22Rv1 (cell line): ENCODE data around the gene CAPG.

Experiments
- ZFX ChIP-seq: fragments of 450-650 bp; IDR thresholded peaks from 2 replicates; pipeline ENCODE4 v1.6.1; 2017; ENCODE audit warnings: antibody characterized with exemption, borderline replicate concordance
- TF ChIP-seq, protein P1 (sequence below): fragments of 450-650 bp; IDR thresholded peaks from 2 replicates; pipeline ENCODE4 v1.5.1; 2017; ENCODE audit warnings: mild to moderate bottlenecking

DNA sequence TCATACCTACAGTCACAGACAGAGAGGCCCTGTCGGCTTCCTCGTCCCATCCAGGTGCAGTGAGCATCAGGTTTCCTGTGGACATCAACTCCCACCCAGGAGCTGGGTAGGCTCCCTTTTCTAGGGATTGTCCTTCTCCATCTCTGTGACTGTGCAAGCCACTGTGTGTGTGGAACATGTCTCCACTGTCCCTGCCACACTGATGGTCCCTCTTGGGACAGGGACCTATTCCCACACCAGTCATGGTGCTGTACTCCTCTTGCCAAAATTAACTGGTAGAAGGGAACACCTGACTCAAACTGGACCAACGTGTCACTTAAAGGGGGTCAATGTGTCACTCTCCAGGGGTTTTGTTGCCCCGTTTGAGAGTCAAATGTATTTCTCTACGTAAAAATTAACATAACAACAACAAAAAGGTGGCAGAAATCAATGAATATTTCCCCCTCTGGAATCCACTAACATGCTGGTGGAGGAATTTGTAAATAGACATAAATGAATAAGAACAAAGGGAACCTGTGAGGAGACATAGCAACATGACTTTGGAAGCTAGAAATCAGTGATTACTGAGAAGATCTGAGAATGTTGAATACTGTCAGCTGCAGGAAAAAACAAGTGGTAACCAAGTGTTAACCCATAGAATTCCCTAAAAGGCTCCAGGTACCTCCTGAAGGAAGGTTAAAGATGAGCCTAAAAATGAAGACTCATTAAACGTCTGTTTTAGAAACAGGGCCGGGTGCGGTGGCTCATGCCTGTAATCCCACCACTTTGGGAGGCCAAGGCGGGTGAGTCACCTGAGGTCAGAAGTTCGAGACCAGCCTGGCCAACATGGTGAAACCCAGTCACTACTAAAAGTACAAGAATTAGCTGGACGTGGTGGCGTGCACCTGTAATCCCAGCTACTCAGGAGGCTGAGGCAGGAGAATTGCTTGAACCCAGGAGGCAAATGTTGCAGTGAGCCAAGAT, 48.7 kb upstream of the CAPG start:
- TF ChIP-seq, protein P1, sequence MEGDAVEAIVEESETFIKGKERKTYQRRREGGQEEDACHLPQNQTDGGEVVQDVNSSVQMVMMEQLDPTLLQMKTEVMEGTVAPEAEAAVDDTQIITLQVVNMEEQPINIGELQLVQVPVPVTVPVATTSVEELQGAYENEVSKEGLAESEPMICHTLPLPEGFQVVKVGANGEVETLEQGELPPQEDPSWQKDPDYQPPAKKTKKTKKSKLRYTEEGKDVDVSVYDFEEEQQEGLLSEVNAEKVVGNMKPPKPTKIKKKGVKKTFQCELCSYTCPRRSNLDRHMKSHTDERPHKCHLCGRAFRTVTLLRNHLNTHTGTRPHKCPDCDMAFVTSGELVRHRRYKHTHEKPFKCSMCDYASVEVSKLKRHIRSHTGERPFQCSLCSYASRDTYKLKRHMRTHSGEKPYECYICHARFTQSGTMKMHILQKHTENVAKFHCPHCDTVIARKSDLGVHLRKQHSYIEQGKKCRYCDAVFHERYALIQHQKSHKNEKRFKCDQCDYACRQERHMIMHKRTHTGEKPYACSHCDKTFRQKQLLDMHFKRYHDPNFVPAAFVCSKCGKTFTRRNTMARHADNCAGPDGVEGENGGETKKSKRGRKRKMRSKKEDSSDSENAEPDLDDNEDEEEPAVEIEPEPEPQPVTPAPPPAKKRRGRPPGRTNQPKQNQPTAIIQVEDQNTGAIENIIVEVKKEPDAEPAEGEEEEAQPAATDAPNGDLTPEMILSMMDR, result no peak
- no peak for TF ChIP-seq ZFX
